Panc1 (cell line): Measurements from ENCODE around the gene KRT34. TPM values are rescaled to one million over a fixed set of nuclear protein-coding genes. Genes with fewer than 3 reads are reported as not detected.

Source experiments
- ATAC-seq: fragments of 200-7000 bp; cut with Tn5 transposase; 2 replicates; pipeline ENCODE4 v1.9.1; 2020; ENCODE audit warnings: mild to moderate bottlenecking, moderate library complexity
- BruUV-seq: library from RNA; stranded (reverse); fragments of 400-500 nt; replicated peaks from 2 replicates; lab custom pipeline; 2021; lab: Mats Ljungman, UMichigan
- CTCF ChIA-PET: fragments of 300-600 bp; sonication (Branson Sonifier 250); formaldehyde crosslinking; loops from one replicate; lab custom pipeline; 2022; ENCODE audit warnings: antibody characterized with exemption; lab: Charles Lee
- POLR2A ChIA-PET: fragments of 300-600 bp; sonication (Branson Sonifier 250); formaldehyde crosslinking; loops from one replicate; lab custom pipeline; 2022; ENCODE audit warnings: antibody characterized with exemption; lab: Charles Lee
- DNase-seq: peaks from one replicate; pipeline ENCODE4 v3.0.0-alpha.2; 2010; ENCODE audit warnings: low read depth, low spot score
- H3K27ac ChIP-seq: 2 replicates; pipeline ENCODE4 v1.5.1; 2011; ENCODE audit warnings: mild to moderate bottlenecking, low read length, inconsistent platforms
- H3K27me3 ChIP-seq: fragments of 200-500 bp; sonication (Bioruptor generic); 2 replicates; pipeline ENCODE4 v1.6.0; 2014; ENCODE audit warnings: low read length, inconsistent platforms; ENCODE audit not compliant: control insufficient read depth, insufficient read depth
- H3K36me3 ChIP-seq: fragments of 200-500 bp; sonication (Bioruptor generic); 2 replicates; pipeline ENCODE4 v1.5.1; 2014; ENCODE audit warnings: inconsistent platforms, mild to moderate bottlenecking, low read length, moderate library complexity; ENCODE audit not compliant: control insufficient read depth, insufficient read depth
- H3K4me1 ChIP-seq: 2 replicates; pipeline ENCODE4 v1.5.1; 2011; ENCODE audit warnings: inconsistent platforms, mild to moderate bottlenecking, low read length, moderate library complexity; ENCODE audit not compliant: control insufficient read depth, insufficient read depth
- H3K4me3 ChIP-seq, 2 experiments: 2 replicates each; pipeline ENCODE4 v1.5.1; 2011 to 2012; ENCODE audit warnings: low read depth in 2 of 2, low read length in 2 of 2, mild to moderate bottlenecking in 2 of 2, inconsistent platforms in 1 of 2, moderate library complexity in 1 of 2
- H3K9me3 ChIP-seq: fragments of 200-500 bp; sonication (Bioruptor generic); 2 replicates; pipeline ENCODE4 v1.5.1; 2014; ENCODE audit warnings: low read depth, mild to moderate bottlenecking, inconsistent platforms, low read length, moderate library complexity; ENCODE audit not compliant: control insufficient read depth, insufficient read depth
- CTCF ChIP-seq: fragments of 450-650 bp; IDR thresholded peaks from 2 replicates; pipeline ENCODE4 v1.5.1; 2017; ENCODE audit warnings: mild to moderate bottlenecking
- POLR2AphosphoS5 ChIP-seq: IDR thresholded peaks from 2 replicates; pipeline ENCODE4 v1.6.1; 2012; ENCODE audit warnings: mild to moderate bottlenecking, low read depth, low read length, moderate library complexity
- REST ChIP-seq, 2 experiments: IDR thresholded peaks; 2 replicates each; pipeline ENCODE4 v1.6.1; 2011 to 2012; ENCODE audit warnings: low read depth in 2 of 2, control low read depth in 1 of 2, low read length in 1 of 2, mild to moderate bottlenecking in 1 of 2, moderate library complexity in 1 of 2; ENCODE audit not compliant: insufficient read depth in 1 of 2
- SIN3A ChIP-seq: IDR thresholded peaks from 2 replicates; pipeline ENCODE4 v1.6.1; 2012; ENCODE audit warnings: low read depth, mild to moderate bottlenecking, low read length, moderate library complexity, borderline replicate concordance; ENCODE audit not compliant: insufficient read depth
- TCF7L2 ChIP-seq: IDR thresholded peaks from 2 replicates; pipeline ENCODE4 v1.6.1; 2011; ENCODE audit warnings: mild to moderate bottlenecking, low read depth, low read length, inconsistent platforms
- in situ Hi-C: cut with HindIII; loops from 2 replicates; pipeline ENCODE4 v1.10.0; 2016; ENCODE audit warnings: low sequenced_read_pairs, low pct_unique_long_range_greater_than_20kb
- intact Hi-C: fragments of 100-400 bp; cut with micrococcal nuclease; formaldehyde crosslinking; loops from one replicate; pipeline ENCODE4 v1.10.0; 2022; ENCODE audit not compliant: unreplicated experiment
- total RNA-seq: library from RNA; stranded (reverse); gene quantifications from one replicate; pipeline ENCODE4 v1.2.1, GENCODE V29; 2021; ENCODE audit not compliant: unreplicated experiment

Gene KRT34
- total RNA-seq, 1 experiment from 2014 or later = not detected

- no peaks in the 10 kb centered on the region for H3K9me3 ChIP-seq
- DNase-seq (no peak), ATAC-seq (no peak)
- H3K27ac ChIP-seq = no peak overlapping the region
- BruUV-seq = no TSS peak
- H3K4me1 ChIP-seq = no peaks in the 10 kb centered on the region
- no peaks in the 10 kb centered on the region for H3K36me3 ChIP-seq
- intact Hi-C loops (no loop called here), in situ Hi-C loops (no loop called here)
- ChIA-PET CTCF (interaction anchor here (0.6 to 1.1 kb wide), 2 partner anchors 217 to 482 kb away, joined by 3 read pairs; no protein-coding TSS in a partner anchor), POLR2A (interaction anchor here (0.6 kb wide), 1 partner anchor 1043 kb away, joined by 4 read pairs; no protein-coding TSS in a partner anchor)
- TF ChIP-seq POLR2AphosphoS5 (no peak), SIN3A (no peak), CTCF (no peak)
- H3K4me3 ChIP-seq = no peak overlapping the region
- no peaks in the 10 kb centered on the region for H3K27me3 ChIP-seq
Measured at GRCh38 chr17:41331606-41332005, 50.5 kb downstream of the KRT34 start.

- no TSS peak for BruUV-seq
Measured at GRCh38 chr17:41329279-41329948, 52.7 kb downstream of the KRT34 start.

GRCh38 chr17:41328207-41328606 is 53.9 kb downstream of the KRT34 start:
- no peaks in the 10 kb centered on the region for H3K27me3 ChIP-seq
- TF ChIP-seq REST (IDR thresholded peaks at IDR 0.05; ENCODE audit: insufficient read depth in 1 of 2, low read depth in 2 of 2, low read length in 1 of 2) (no peak), SIN3A (no peak), CTCF (no peak), POLR2AphosphoS5 (no peak), TCF7L2 (no peak)
- ChIA-PET POLR2A (no interaction called here), CTCF (interaction anchor here (0.5 to 1.6 kb wide), 2 partner anchors 221 to 512 kb away, joined by 5 to 6 read pairs; no protein-coding TSS in a partner anchor)
- intact Hi-C loops (loop anchor here (10.0 kb wide), 1 partner anchor 337 kb away; no protein-coding TSS in a partner anchor), in situ Hi-C loops (no loop called here)
- H3K4me3 ChIP-seq = no peak overlapping the region
- BruUV-seq = no TSS peak
- ATAC-seq = no peak
- no peaks in the 10 kb centered on the region for H3K4me1 ChIP-seq
- no peak overlapping the region for H3K27ac ChIP-seq
- no peaks in the 10 kb centered on the region for H3K36me3 ChIP-seq
- no peak for DNase-seq
- no peaks in the 10 kb centered on the region for H3K9me3 ChIP-seq

More at GRCh38 chr17:41329279-41329948, 52.7 kb downstream of the KRT34 start:
- Histone ChIP-seq H3K4me1 (no peaks in the 10 kb centered on the region), H3K36me3 (no peaks in the 10 kb centered on the region), H3K9me3 (no peaks in the 10 kb centered on the region), H3K4me3 (no peak overlapping the region), H3K27me3 (no peaks in the 10 kb centered on the region), H3K27ac (no peak overlapping the region)
- ChIA-PET CTCF (interaction anchor here (0.7 to 1.6 kb wide), 2 partner anchors 151 to 219 kb away, joined by 3 to 5 read pairs; no protein-coding TSS in a partner anchor), POLR2A (no interaction called here)
- ATAC-seq (peak; percentile 89), DNase-seq (no peak)
- in situ Hi-C loops (no loop called here), intact Hi-C loops (loop anchor here (10.0 kb wide), 1 partner anchor 335 kb away; no protein-coding TSS in a partner anchor)
- TF ChIP-seq CTCF = peak; percentile 86
- TF ChIP-seq TCF7L2 = no peak
